NCI-H2171 (cell line): Measurements from ENCODE around the gene DHX34.
"Not testable (repeated sequence)": the region's sequence is repeated elsewhere in the genome, so short reads cannot be mapped to it uniquely, and the experiment has no call there.

ENCODE experiments used
- DNase-seq: peaks from one replicate; lab custom pipeline; 2025; lab: John Stamatoyannopoulos, UW

Gene DHX34

GRCh38 chr19:47370045-47370611 lies 21.0 kb downstream of the DHX34 start:
- no peak for DNase-seq

- DNase-seq, result no peak
Measured at GRCh38 chr19:47371261-47371660, 22.1 kb downstream of the DHX34 start.

- DNase-seq, result no peak
Measured at GRCh38 chr19:47372603-47373002, 23.5 kb downstream of the DHX34 start.

- no peak for DNase-seq
Measured at GRCh38 chr19:47373246-47374240, 24.4 kb downstream of the DHX34 start.

GRCh38 chr19:47374876-47375693 lies 26.0 kb downstream of the DHX34 start:
- no peak for DNase-seq

- DNase-seq, result no peak
Measured at GRCh38 chr19:47375694-47376588, 26.8 kb downstream of the DHX34 start.

- no peak for DNase-seq
Measured at GRCh38 chr19:47376589-47377144, 27.6 kb downstream of the DHX34 start.

- DNase-seq, result no peak
Measured at GRCh38 chr19:47377208-47377701, 28.1 kb downstream of the DHX34 start.

GRCh38 chr19:47377801-47378200 lies 28.7 kb downstream of the DHX34 start:
- DNase-seq, result no peak

GRCh38 chr19:47378246-47378645 lies 29.1 kb downstream of the DHX34 start:
- DNase-seq, result no peak

GRCh38 chr19:47379381-47379938 lies 30.3 kb downstream of the DHX34 start:
- peak; percentile 65 for DNase-seq

- no peak for DNase-seq
Measured at GRCh38 chr19:47380559-47380958, 31.4 kb downstream of the DHX34 start.

- no peak for DNase-seq
Measured at GRCh38 chr19:47381121-47381520, 32.0 kb downstream of the DHX34 start.

GRCh38 chr19:47381653-47382279 lies 32.7 kb downstream of the DHX34 start:
- DNase-seq, result no peak

- DNase-seq, result not testable (repeated sequence)
Measured at GRCh38 chr19:47383890-47384289, 34.8 kb downstream of the DHX34 start.

GRCh38 chr19:47384533-47384932 lies 35.4 kb downstream of the DHX34 start:
- DNase-seq, result not testable (repeated sequence)

- DNase-seq, result not testable (repeated sequence)
Measured at GRCh38 chr19:47386582-47386981, 37.5 kb downstream of the DHX34 start.

- not testable (repeated sequence) for DNase-seq
Measured at GRCh38 chr19:47387623-47388022, 38.5 kb downstream of the DHX34 start.

GRCh38 chr19:47388721-47389120 lies 39.6 kb downstream of the DHX34 start:
- not testable (repeated sequence) for DNase-seq

- no peak for DNase-seq
Measured at GRCh38 chr19:47389150-47389556, 40.0 kb downstream of the DHX34 start.
